MCF 10A (cell line): ENCODE measurements around the gene SLC6A15. TPM values are rescaled to one million over a fixed set of nuclear protein-coding genes. Genes with fewer than 3 reads are reported as not detected.

ENCODE experiments used
- BruUV-seq: library from RNA; stranded (reverse); fragments of 400-500 nt; replicated peaks from 2 replicates; lab custom pipeline; 2021; lab: Mats Ljungman, UMichigan
- CTCF ChIA-PET: fragments of 300-600 bp; sonication (Branson Sonifier 250); formaldehyde crosslinking; extraction: SDS; loops from one replicate; lab custom pipeline; 2021; ENCODE audit warnings: antibody characterized with exemption, inconsistent platforms; lab: Yijun Ruan, JAX
- POLR2A ChIA-PET: fragments of 300-600, 350-650 bp; sonication (Branson Sonifier 250); formaldehyde crosslinking; extraction: SDS; loops from one replicate; lab custom pipeline; 2020; ENCODE audit warnings: antibody characterized with exemption, inconsistent platforms; lab: Yijun Ruan, JAX
- DNase-seq: peaks from one replicate; pipeline ENCODE4 v3.0.0-alpha.2; 2018; ENCODE audit not compliant: unreplicated experiment
- H3K27ac Mint-ChIP-seq: one replicate; pipeline ENCODE4 v1.8.0; 2022; ENCODE audit warnings: mild to moderate bottlenecking, low read depth, mixed read lengths; ENCODE audit not compliant: unreplicated experiment
- H3K27me3 Mint-ChIP-seq: one replicate; pipeline ENCODE4 v1.8.0; 2022; ENCODE audit warnings: mixed read lengths; ENCODE audit not compliant: insufficient read depth, unreplicated experiment
- H3K36me3 Mint-ChIP-seq: one replicate; pipeline ENCODE4 v1.8.0; 2022; ENCODE audit warnings: mild to moderate bottlenecking, moderate library complexity, mixed read lengths; ENCODE audit not compliant: insufficient read depth, unreplicated experiment
- H3K4me1 Mint-ChIP-seq: one replicate; pipeline ENCODE4 v1.8.0; 2022; ENCODE audit warnings: mixed read lengths; ENCODE audit not compliant: insufficient read depth, unreplicated experiment
- H3K4me3 Mint-ChIP-seq: one replicate; pipeline ENCODE4 v1.8.0; 2022; ENCODE audit warnings: mild to moderate bottlenecking, moderate library complexity, mixed read lengths; ENCODE audit not compliant: unreplicated experiment
- H3K9me3 Mint-ChIP-seq: one replicate; pipeline ENCODE4 v1.8.0; 2022; ENCODE audit warnings: mixed read lengths; ENCODE audit not compliant: unreplicated experiment
- intact Hi-C: fragments of 100-400 bp; cut with micrococcal nuclease; formaldehyde crosslinking; loops from 2 replicates; pipeline ENCODE4 v1.14.1; 2022
- total RNA-seq: library from RNA; stranded (reverse); gene quantifications from 2 replicates; pipeline ENCODE4 v1.2.3, GENCODE V29; 2022
- TF ChIP-seq, protein P1 (sequence below): fragments of 200-600 bp; IDR thresholded peaks from one replicate; pipeline ENCODE4 v1.8.0; 2022; ENCODE audit warnings: antibody characterized with exemption, mild to moderate bottlenecking; ENCODE audit not compliant: unreplicated experiment

The SLC6A15 gene
- total RNA-seq, 1 experiment from 2014 or later: 94.0 TPM

DNA sequence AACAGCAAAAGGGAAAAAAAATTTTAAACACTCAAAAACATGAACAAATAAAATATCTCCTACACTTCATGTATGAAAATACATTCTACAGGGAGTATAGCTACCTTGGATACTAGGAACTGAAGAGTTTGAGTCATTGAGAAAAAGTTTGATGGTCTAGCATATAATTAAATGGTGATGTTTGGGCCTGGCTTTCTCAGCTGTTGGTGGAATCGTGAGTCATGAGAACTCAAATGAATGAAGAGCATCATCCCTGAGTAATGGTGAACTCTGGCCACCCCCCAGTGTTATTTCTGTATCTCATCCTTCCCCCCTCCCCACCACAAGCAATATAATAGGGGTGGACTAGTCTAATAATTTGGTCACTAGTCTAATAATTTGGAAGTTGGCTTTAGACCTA is 6.7 kb upstream of the SLC6A15 start:
- H3K9me3 Mint-ChIP-seq: peaks cover 8% of the 10 kb centered on the region
- ChIA-PET CTCF (no interaction called here), POLR2A (interaction anchor here (0.5 to 8.6 kb wide), 2 partner anchors 8 to 15 kb away, joined by 3 to 91 read pairs; partner anchors contain the start of gene SLC6A15)
- H3K4me3 Mint-ChIP-seq: no peak overlapping the region
- intact Hi-C loops: no loop called here
- no peak for DNase-seq
- BruUV-seq: no TSS peak
- TF ChIP-seq, protein P1, sequence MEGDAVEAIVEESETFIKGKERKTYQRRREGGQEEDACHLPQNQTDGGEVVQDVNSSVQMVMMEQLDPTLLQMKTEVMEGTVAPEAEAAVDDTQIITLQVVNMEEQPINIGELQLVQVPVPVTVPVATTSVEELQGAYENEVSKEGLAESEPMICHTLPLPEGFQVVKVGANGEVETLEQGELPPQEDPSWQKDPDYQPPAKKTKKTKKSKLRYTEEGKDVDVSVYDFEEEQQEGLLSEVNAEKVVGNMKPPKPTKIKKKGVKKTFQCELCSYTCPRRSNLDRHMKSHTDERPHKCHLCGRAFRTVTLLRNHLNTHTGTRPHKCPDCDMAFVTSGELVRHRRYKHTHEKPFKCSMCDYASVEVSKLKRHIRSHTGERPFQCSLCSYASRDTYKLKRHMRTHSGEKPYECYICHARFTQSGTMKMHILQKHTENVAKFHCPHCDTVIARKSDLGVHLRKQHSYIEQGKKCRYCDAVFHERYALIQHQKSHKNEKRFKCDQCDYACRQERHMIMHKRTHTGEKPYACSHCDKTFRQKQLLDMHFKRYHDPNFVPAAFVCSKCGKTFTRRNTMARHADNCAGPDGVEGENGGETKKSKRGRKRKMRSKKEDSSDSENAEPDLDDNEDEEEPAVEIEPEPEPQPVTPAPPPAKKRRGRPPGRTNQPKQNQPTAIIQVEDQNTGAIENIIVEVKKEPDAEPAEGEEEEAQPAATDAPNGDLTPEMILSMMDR: no peak
- H3K4me1 Mint-ChIP-seq: peaks cover 18% of the 10 kb centered on the region
- H3K27ac Mint-ChIP-seq: no peak overlapping the region
- no peaks in the 10 kb centered on the region for H3K36me3 Mint-ChIP-seq
- H3K27me3 Mint-ChIP-seq: no peaks in the 10 kb centered on the region

DNA sequence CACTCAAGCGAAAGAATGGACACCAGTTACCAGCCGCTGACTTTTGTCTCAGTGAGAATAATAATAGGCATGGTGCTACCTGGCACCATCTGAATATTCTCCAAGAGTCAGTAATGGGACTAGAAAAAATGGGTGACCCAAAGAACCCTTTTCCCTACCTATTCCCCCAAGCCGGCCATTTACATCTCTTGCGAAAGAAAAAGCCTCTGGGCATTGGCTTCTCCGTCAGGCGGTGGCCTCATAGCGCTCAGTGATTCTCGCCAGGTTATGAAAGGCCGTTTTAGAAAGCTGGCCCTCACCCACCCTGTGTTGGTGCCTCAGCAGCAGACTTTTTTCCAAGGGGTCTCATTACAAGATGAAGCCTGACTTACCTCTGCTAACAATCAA is 523 bp upstream of the SLC6A15 start:
- TF ChIP-seq, protein P1: no peak
- intact Hi-C loops: loop anchor here (1.0 kb wide), 2 partner anchors 103 to 116 kb away; no protein-coding TSS in a partner anchor
- H3K9me3 Mint-ChIP-seq: no peaks in the 10 kb centered on the region
- BruUV-seq: TSS peak; percentile 36
- H3K27ac Mint-ChIP-seq: peak overlapping the region; percentile 92
- H3K36me3 Mint-ChIP-seq: no peaks in the 10 kb centered on the region
- H3K4me3 Mint-ChIP-seq: peak overlapping the region; percentile 92
- CTCF ChIA-PET: interaction anchor here (0.6 to 1.6 kb wide), 14 partner anchors 8 to 119 kb away, joined by 3 to 10 read pairs (median 3); no protein-coding TSS in a partner anchor
- POLR2A ChIA-PET: interaction anchor here (0.6 to 6.6 kb wide), 26 partner anchors 10 to 1290 kb away, joined by 3 to 91 read pairs (median 4); partner anchors contain the start of genes LRRIQ1, RASSF9 and TSPAN19
- no peaks in the 10 kb centered on the region for H3K27me3 Mint-ChIP-seq
- peak; percentile 79 for DNase-seq
- H3K4me1 Mint-ChIP-seq: peaks cover 17% of the 10 kb centered on the region

DNA sequence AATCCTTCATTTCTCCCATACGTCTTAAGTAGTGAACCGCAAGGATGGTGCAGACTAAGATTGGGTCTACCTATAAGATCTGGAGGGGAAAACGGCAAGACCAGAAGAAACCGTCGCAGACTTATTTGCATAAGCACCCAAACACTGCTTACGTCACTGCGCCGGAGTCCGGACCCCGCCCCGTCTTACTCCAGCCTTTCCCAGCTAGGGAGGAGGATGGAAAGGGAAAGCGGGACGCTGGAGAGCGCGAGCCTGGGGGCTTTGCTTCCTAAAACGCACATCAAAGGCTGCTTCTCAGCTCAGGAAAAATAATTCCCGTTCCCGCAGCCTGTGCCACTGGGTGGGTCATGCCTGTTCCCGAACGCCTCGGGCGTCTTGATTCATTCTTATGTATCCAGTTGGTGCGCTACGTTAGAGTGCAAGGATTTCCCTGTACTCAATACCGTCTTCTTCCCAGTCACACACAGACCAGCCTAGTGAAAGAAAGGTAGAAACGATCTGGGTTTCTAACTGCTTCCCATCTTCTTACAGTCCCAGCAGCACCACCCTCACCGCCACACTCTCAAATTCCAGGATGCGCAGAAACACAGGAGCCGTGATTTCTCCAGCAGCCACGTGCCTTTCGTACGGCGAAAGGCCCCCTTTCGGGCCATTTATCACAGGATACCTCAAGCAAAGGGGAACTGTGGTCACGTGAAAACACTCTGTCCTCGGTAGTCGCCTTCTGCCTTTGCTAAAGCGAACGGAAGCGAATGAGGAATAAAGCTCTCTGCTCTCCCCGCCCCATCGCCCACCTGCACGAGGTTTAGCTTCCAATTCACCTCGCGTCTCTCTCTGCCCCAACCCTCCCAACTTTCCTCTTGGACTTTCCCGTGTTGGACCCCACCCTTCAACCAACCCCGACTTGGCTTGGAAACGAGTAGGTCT is 1.1 kb downstream of the SLC6A15 start:
- POLR2A ChIA-PET: interaction anchor here (0.5 to 6.6 kb wide), 26 partner anchors 10 to 1542 kb away, joined by 3 to 91 read pairs (median 6); partner anchors contain the start of genes LRRIQ1, RASSF9 and TSPAN19
- CTCF ChIA-PET: interaction anchor here (0.7 to 2.3 kb wide), 12 partner anchors 9 to 120 kb away, joined by 3 to 10 read pairs (median 4); no protein-coding TSS in a partner anchor
- TF ChIP-seq, protein P1: no peak
- Mint-ChIP-seq H3K27me3 (no peaks in the 10 kb centered on the region), H3K9me3 (no peaks in the 10 kb centered on the region), H3K4me3 (peak overlapping the region; percentile 92), H3K27ac (peak overlapping the region; percentile 92), H3K36me3 (peaks cover 5% of the 10 kb centered on the region), H3K4me1 (peaks cover 17% of the 10 kb centered on the region)
- DNase-seq: peak; percentile 90
- BruUV-seq: TSS peak; percentile 83
- intact Hi-C loops: loop anchor here (2.0 kb wide), 1 partner anchor 37 kb away; no protein-coding TSS in a partner anchor
